Fibroblast of villous mesenchyme (primary cell): ENCODE data around the gene PDLIM1. TPM values are rescaled to one million over a fixed set of nuclear protein-coding genes. Genes with fewer than 3 reads are reported as not detected.

Experiments used
- DNase-seq: peaks from one replicate; pipeline ENCODE4 v3.0.0-alpha.2; 2010; ENCODE audit warnings: low read depth
- H3K4me3 ChIP-seq: 2 replicates; pipeline ENCODE4 v1.5.1; 2011; ENCODE audit warnings: low read depth, mild to moderate bottlenecking, low read length
- total RNA-seq: library from RNA; depleted of rRNA; stranded (reverse); fragments of >200 nt; gene quantifications from 2 replicates; pipeline ENCODE4 v1.2.3, GENCODE V29; 2012
- TF ChIP-seq, protein P1 (sequence below): IDR thresholded peaks from 2 replicates; pipeline ENCODE4 v1.5.1; 2012; ENCODE audit warnings: low read depth, mild to moderate bottlenecking, low read length; ENCODE audit not compliant: insufficient read depth

Gene PDLIM1
- total RNA-seq, 1 donor = 75.6 TPM

GRCh38 chr10:95333997-95334804 lies 43.4 kb upstream of the PDLIM1 start:
- TF ChIP-seq, protein P1, sequence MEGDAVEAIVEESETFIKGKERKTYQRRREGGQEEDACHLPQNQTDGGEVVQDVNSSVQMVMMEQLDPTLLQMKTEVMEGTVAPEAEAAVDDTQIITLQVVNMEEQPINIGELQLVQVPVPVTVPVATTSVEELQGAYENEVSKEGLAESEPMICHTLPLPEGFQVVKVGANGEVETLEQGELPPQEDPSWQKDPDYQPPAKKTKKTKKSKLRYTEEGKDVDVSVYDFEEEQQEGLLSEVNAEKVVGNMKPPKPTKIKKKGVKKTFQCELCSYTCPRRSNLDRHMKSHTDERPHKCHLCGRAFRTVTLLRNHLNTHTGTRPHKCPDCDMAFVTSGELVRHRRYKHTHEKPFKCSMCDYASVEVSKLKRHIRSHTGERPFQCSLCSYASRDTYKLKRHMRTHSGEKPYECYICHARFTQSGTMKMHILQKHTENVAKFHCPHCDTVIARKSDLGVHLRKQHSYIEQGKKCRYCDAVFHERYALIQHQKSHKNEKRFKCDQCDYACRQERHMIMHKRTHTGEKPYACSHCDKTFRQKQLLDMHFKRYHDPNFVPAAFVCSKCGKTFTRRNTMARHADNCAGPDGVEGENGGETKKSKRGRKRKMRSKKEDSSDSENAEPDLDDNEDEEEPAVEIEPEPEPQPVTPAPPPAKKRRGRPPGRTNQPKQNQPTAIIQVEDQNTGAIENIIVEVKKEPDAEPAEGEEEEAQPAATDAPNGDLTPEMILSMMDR = no peak
- DNase-seq = peak; percentile 95
- H3K4me3 ChIP-seq = no peak overlapping the region

DNA sequence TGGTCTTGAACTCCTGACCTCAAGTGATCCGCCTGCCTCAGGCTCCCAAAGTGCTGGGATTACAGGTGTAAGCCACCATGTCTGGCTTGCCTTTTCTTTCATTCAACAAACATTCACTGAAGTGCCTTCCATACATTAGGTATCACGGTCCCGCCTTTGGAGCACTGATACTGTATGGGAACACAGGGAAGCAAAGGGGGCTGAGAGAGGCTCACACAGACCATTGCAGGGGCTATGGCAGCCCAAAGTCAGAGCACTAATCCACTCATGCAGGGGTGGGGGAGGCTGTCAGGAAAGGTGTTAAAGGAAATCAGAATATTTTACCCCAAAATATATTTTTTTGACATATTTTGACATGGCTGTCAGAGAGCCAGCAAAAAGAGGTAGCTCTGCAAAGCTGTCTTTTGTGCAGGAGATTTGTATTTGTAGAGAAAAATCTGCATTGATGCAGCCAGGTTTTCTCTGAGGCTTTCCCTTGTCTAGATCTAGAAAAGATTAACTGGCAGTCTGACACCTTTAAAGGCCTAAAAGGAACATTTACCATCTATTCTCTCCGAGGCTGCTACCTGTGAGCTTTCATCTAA lies 42.0 kb upstream of the PDLIM1 start:
- TF ChIP-seq, protein P1 = no peak
- no peak overlapping the region for H3K4me3 ChIP-seq
- DNase-seq = no peak

GRCh38 chr10:95331596-95332130 lies 40.9 kb upstream of the PDLIM1 start:
- TF ChIP-seq, protein P1 = no peak
- no peak overlapping the region for H3K4me3 ChIP-seq
- no peak for DNase-seq

- H3K4me3 ChIP-seq = no peak overlapping the region
- DNase-seq = no peak
- TF ChIP-seq, protein P1 = no peak
Measured at GRCh38 chr10:95330966-95331453, 40.2 kb upstream of the PDLIM1 start.

DNA sequence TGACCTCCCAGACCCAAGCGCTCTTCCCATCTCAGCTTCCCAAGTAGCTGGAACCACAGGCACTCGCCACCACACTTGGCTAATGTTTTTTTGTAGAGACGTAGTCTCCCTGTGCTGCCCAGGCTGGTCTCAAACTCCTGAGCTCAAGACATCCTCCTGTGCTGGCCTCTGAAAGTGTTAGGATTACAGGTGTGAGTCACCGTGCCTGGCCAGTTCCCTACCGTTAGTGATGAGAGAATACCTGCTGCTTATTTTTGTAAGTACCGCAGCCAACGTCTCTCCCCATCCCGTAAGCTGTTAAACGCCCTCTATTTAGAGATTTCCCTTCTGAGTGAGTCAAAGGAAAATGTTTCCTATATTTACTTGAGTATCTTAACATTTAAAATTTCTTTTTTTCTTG lies 38.5 kb upstream of the PDLIM1 start:
- no peak overlapping the region for H3K4me3 ChIP-seq
- no peak for DNase-seq
- TF ChIP-seq, protein P1 = no peak

DNA sequence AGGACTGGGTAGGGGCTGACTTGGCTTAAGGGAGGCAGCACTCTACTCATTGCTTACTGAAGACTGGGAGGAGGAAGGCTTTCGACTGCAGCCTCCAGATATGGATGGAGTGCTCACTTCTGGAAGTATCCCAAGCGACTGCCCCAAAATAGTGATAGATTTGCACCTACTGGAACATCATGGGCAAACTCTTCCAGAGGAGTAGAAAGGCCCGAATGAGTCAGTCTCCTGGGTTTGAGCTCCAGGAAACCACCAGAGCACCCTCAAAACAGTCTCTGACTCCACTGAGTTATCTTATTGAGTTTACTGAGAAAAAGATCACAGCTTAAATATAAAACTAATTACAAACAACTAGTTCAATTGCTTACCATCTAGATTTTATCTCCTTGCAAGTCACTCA lies 37.2 kb upstream of the PDLIM1 start:
- DNase-seq = no peak
- TF ChIP-seq, protein P1 = no peak

More for the DNA sequence above, 37.2 kb upstream of the PDLIM1 start:
- no peak overlapping the region for H3K4me3 ChIP-seq
